Measurements from ENCODE around the gene NOL7. TPM values are rescaled to one million over a fixed set of nuclear protein-coding genes. Genes with fewer than 3 reads are reported as not detected.

NOL7 gene
- total and polyA plus RNA-seq, 3 donors from 2014 or later = 74.4 to 92.9 (median 87.6) TPM

DNA sequence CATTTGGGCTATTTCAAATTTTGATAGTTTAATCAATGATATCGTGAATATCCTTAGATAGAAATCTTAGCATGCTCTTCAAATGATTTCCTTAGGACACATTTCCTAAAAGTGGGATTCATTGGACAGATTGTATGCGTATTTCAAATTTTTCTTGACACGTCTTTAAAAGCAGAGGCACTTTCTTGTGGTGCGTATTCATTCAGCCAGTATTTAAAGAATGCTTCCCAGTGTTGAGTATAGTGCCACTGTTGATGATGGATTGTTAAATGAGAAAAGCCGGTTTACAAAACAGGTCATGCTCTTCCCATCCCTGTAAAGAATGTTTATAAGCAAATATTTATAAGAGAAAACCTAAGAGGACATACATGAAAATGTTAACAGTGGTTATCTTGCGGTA is 15.1 kb upstream of the NOL7 start:
- Histone ChIP-seq H3K27ac (no peak overlapping the region), H3K36me3 (ENCODE audit: low read depth, missing control alignments) (no peaks in the 10 kb centered on the region), H3K27me3 (no peaks in the 10 kb centered on the region), H3K4me3 (no peak overlapping the region), H3K9me3 (no peaks in the 10 kb centered on the region), H3K4me1 (no peaks in the 10 kb centered on the region)
- TF ChIP-seq POLR2A (IDR thresholded peaks at IDR 0.05) = no peak
- TF ChIP-seq, protein P1, sequence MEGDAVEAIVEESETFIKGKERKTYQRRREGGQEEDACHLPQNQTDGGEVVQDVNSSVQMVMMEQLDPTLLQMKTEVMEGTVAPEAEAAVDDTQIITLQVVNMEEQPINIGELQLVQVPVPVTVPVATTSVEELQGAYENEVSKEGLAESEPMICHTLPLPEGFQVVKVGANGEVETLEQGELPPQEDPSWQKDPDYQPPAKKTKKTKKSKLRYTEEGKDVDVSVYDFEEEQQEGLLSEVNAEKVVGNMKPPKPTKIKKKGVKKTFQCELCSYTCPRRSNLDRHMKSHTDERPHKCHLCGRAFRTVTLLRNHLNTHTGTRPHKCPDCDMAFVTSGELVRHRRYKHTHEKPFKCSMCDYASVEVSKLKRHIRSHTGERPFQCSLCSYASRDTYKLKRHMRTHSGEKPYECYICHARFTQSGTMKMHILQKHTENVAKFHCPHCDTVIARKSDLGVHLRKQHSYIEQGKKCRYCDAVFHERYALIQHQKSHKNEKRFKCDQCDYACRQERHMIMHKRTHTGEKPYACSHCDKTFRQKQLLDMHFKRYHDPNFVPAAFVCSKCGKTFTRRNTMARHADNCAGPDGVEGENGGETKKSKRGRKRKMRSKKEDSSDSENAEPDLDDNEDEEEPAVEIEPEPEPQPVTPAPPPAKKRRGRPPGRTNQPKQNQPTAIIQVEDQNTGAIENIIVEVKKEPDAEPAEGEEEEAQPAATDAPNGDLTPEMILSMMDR (IDR thresholded peaks at IDR 0.05) = no peak
- WGBS, 2 donors = 96 to 97% methylated on average over 6 of the region's 6 CpGs
- DNase-seq = no peak
- intact Hi-C loops (cut with DNase I; ENCODE audit: low total_unique reads) = no loop called here

DNA sequence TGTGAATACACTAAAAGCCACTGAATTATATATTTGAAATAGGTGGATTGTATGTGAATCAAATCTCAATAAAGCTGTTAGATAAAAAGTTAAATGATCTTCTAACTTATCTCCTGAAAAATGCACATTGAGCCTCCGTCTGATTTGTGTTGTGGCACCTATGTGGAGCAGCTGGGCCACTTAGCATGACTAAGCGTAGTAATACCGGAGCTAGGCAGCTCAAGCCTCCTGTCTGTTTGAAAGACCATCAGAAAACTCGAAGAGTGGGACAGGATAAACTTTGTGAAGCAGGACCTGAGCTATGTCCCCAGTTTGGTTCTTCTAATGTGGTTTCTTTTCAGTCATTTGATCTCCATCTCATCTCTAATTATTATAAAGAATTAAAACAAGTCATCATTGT is 11.0 kb upstream of the NOL7 start:
- Histone ChIP-seq H3K27ac (no peak overlapping the region), H3K4me1 (no peaks in the 10 kb centered on the region), H3K9me3 (no peaks in the 10 kb centered on the region), H3K27me3 (no peaks in the 10 kb centered on the region), H3K36me3 (ENCODE audit: low read depth, missing control alignments) (no peaks in the 10 kb centered on the region), H3K4me3 (no peak overlapping the region)
- no peak for DNase-seq
- WGBS, 2 donors = 89 to 93% methylated on average over 4 of the region's 4 CpGs
- intact Hi-C loops (cut with DNase I; ENCODE audit: low total_unique reads) = no loop called here
- TF ChIP-seq, protein P1 (IDR thresholded peaks at IDR 0.05) = no peak
- TF ChIP-seq POLR2A (IDR thresholded peaks at IDR 0.05) = no peak

DNA sequence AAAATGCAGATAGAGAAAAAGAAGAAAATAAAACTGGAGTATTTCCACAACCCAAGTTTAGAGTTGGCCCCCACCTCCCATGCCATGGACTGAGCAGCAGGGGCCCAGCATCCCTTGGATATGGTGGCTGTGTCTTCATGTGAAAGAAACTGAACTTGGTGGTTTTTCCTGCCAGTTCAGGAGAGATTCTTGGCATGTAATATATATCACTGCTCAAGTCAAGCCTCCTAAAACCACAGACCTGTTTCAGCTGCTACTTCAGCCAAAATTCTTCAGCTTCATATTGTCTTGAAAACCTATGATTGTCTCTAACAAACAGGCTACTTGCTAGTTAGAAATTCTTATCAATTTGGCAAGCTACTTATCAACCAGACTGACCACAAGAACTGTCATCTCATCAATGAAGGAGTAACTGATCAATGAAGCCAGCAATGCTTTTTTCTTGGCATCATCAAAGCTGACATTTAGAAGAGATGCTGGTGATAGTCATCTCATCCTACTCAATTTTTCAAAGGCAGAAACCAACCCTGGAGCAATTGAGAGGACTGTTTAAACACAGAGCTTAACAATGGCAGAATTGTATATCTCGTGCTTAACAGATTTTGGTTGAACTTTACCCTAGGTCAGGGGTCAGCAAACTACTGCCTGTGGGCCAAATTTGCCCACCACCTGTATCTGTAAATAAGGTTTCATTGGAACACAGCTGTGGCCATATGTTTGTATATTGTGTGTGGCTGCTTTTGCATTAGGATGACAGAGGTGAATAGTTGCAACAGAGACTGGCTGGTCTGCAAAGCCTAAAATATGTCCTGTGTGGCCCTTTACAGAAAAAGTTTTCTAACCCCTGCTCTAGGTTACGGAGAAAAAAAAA is 10.4 kb upstream of the NOL7 start:
- H3K9me3 ChIP-seq = no peaks in the 10 kb centered on the region
- no peak overlapping the region for H3K4me3 ChIP-seq
- DNase-seq = no peak
- intact Hi-C loops (cut with DNase I; ENCODE audit: low total_unique reads) = no loop called here
- H3K27me3 ChIP-seq = no peaks in the 10 kb centered on the region
- 93 to 97% methylated on average over 2 of the region's 2 CpGs for WGBS, 2 donors
- H3K4me1 ChIP-seq = no peaks in the 10 kb centered on the region
- H3K27ac ChIP-seq = no peak overlapping the region
- no peak for TF ChIP-seq POLR2A (IDR thresholded peaks at IDR 0.05)
- TF ChIP-seq, protein P1 (IDR thresholded peaks at IDR 0.05) = no peak
- H3K36me3 ChIP-seq (ENCODE audit: low read depth, missing control alignments) = no peaks in the 10 kb centered on the region

DNA sequence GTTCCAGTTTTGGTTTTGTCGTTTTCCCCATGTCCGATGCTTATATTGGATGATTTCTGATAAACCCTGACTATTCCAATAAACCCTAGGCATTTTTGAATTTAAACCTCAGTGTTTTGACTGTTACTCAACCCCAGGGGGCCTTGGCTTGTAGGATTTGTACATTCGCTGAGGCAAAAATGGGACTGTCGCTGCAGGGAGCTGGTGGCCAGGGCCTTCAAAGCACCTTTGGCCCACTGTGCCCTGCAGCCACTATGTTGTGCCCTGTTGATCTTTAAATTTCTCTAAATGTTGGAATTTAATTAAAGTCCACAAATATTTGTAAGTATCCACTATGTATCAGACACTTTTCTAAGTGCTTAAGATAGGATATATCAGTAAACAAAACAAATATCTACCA is 9.5 kb upstream of the NOL7 start:
- TF ChIP-seq, protein P1 (IDR thresholded peaks at IDR 0.05) = no peak
- no peak for TF ChIP-seq POLR2A (IDR thresholded peaks at IDR 0.05)
- no peak overlapping the region for H3K27ac ChIP-seq
- no peaks in the 10 kb centered on the region for H3K9me3 ChIP-seq
- H3K4me3 ChIP-seq = no peak overlapping the region
- no peak for DNase-seq
- intact Hi-C loops (cut with DNase I; ENCODE audit: low total_unique reads) = no loop called here
- no peaks in the 10 kb centered on the region for H3K27me3 ChIP-seq
- WGBS, 2 donors = 91 to 96% methylated on average over 4 of the region's 4 CpGs
- no peaks in the 10 kb centered on the region for H3K4me1 ChIP-seq
- H3K36me3 ChIP-seq (ENCODE audit: low read depth, missing control alignments) = no peaks in the 10 kb centered on the region

DNA sequence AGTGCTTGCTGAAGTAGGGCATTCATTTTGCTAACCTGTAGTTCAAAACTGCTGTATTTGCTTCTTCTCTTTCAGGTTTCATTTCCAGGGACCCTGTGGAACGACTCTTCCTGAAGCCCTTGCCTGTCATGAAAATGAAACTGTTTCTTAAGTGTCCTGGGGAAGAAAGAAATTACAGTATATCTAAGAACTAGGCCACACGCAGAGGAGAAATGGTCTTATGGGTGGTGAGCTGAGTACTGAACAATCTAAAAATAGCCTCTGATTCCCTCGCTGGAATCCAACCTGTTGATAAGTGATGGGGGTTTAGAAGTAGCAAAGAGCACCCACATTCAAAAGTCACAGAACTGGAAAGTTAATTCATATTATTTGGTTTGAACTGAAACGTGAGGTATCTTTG is 3.4 kb upstream of the NOL7 start:
- Histone ChIP-seq H3K27me3 (no peaks in the 10 kb centered on the region), H3K9me3 (no peaks in the 10 kb centered on the region), H3K27ac (no peak overlapping the region), H3K36me3 (ENCODE audit: low read depth, missing control alignments) (no peaks in the 10 kb centered on the region), H3K4me3 (no peak overlapping the region), H3K4me1 (peaks cover 8% of the 10 kb centered on the region)
- TF ChIP-seq, protein P1 (IDR thresholded peaks at IDR 0.05) = no peak
- no peak for TF ChIP-seq POLR2A (IDR thresholded peaks at IDR 0.05)
- DNase-seq = no peak
- intact Hi-C loops (cut with DNase I; ENCODE audit: low total_unique reads) = no loop called here
- 48 to 56% methylated on average over 4 of the region's 4 CpGs for WGBS, 2 donors
